DOHH2 (cell line): ENCODE results near the gene FARP2.
"Not testable (repeated sequence)": the region's sequence is repeated elsewhere in the genome, so short reads cannot be mapped to it uniquely, and the experiment has no call there.

Source experiments
- H3F3A ChIP-seq: fragments of 200-600 bp; sonication (generic), shearing (Covaris generic); 2 replicates; pipeline ENCODE4 v1.6.0; 2016; ENCODE audit warnings: antibody characterized with exemption, mild to moderate bottlenecking; ENCODE audit not compliant: control insufficient read depth, insufficient read depth
- H3K27ac ChIP-seq: fragments of 200-600 bp; sonication (generic); 2 replicates; pipeline ENCODE4 v1.5.1; 2014; ENCODE audit warnings: low read depth, mild to moderate bottlenecking, low read length, moderate library complexity
- H3K27me3 ChIP-seq: fragments of 200-600 bp; sonication (generic); 2 replicates; pipeline ENCODE4 v1.6.1; 2014; ENCODE audit warnings: mild to moderate bottlenecking, low read length, mixed read lengths; ENCODE audit not compliant: control insufficient read depth
- H3K36me3 ChIP-seq: fragments of 200-600 bp; sonication (generic); 2 replicates; pipeline ENCODE4 v1.6.1; 2014; ENCODE audit warnings: mild to moderate bottlenecking, low read length, moderate library complexity, mixed read lengths; ENCODE audit not compliant: control insufficient read depth
- H3K4me1 ChIP-seq: fragments of 200-600 bp; sonication (generic); 2 replicates; pipeline ENCODE4 v1.6.1; 2014; ENCODE audit warnings: mild to moderate bottlenecking, low read length, mixed read lengths; ENCODE audit not compliant: control insufficient read depth
- H3K4me2 ChIP-seq: fragments of 200-600 bp; sonication (generic); 2 replicates; pipeline ENCODE4 v1.6.0; 2014; ENCODE audit warnings: mild to moderate bottlenecking, low read length, moderate library complexity
- H3K4me3 ChIP-seq: fragments of 200-600 bp; sonication (generic); 2 replicates; pipeline ENCODE4 v1.5.1; 2014; ENCODE audit warnings: mild to moderate bottlenecking, low read length, mixed read lengths
- H3K79me2 ChIP-seq: fragments of 200-600 bp; sonication (generic); 2 replicates; pipeline ENCODE4 v1.6.1; 2014; ENCODE audit warnings: mild to moderate bottlenecking, low read length, mixed read lengths; ENCODE audit not compliant: control insufficient read depth
- H3K9me2 ChIP-seq: fragments of 200-600 bp; sonication (generic); replicated peaks from 2 replicates; pipeline ENCODE4 v1.6.1; 2014; ENCODE audit warnings: mild to moderate bottlenecking, low read length, mixed read lengths; ENCODE audit not compliant: control insufficient read depth
- H3K9me3 ChIP-seq: fragments of 200-600 bp; sonication (generic); 2 replicates; pipeline ENCODE4 v1.6.1; 2014; ENCODE audit warnings: antibody characterized with exemption, low read length, mixed read lengths; ENCODE audit not compliant: control insufficient read depth, insufficient read depth
- H4K20me1 ChIP-seq: fragments of 200-600 bp; sonication (generic); 2 replicates; pipeline ENCODE4 v1.6.0; 2014; ENCODE audit warnings: low read depth, mild to moderate bottlenecking, antibody characterized with exemption, low read length, moderate library complexity; ENCODE audit not compliant: control insufficient read depth, insufficient read depth
- CTCF ChIP-seq: fragments of 200-600 bp; sonication (generic); IDR thresholded peaks from one replicate; pipeline ENCODE4 v1.5.1; 2014; ENCODE audit warnings: antibody characterized with exemption, mild to moderate bottlenecking, low read depth, low read length; ENCODE audit not compliant: poor library complexity, severe bottlenecking
- EZH2phosphoT487 ChIP-seq: fragments of 200-600 bp; sonication (generic); IDR thresholded peaks from 2 replicates; pipeline ENCODE4 v1.6.1; 2017; ENCODE audit warnings: borderline replicate concordance, mild to moderate bottlenecking, antibody characterized with exemption, low read length, moderate library complexity, mixed read lengths

Gene FARP2

GRCh38 chr2:241412144-241412543 lies 56.1 kb downstream of the FARP2 start:
- Histone ChIP-seq H3K9me2 (no peaks in the 10 kb centered on the region), H4K20me1 (no peaks in the 10 kb centered on the region), H3K4me3 (no peak overlapping the region), H3K27ac (no peak overlapping the region), H3K4me1 (no peaks in the 10 kb centered on the region), H3K27me3 (no peaks in the 10 kb centered on the region), H3K9me3 (no peaks in the 10 kb centered on the region), H3K79me2 (no peaks in the 10 kb centered on the region), H3K4me2 (no peak overlapping the region), H3K36me3 (peaks cover 69% of the 10 kb centered on the region), H3F3A (no peaks in the 10 kb centered on the region)
- TF ChIP-seq EZH2phosphoT487 = no peak
- TF ChIP-seq CTCF = no peak

- H3K79me2 ChIP-seq, H3K4me3 ChIP-seq, H3F3A ChIP-seq, H3K9me2 ChIP-seq, H3K4me1 ChIP-seq, H4K20me1 ChIP-seq, H3K27ac ChIP-seq, H3K9me3 ChIP-seq, H3K4me2 ChIP-seq, H3K27me3 ChIP-seq: not testable (repeated sequence)
- H3K36me3 ChIP-seq = peaks cover 74% of the 10 kb centered on the region
These were observed 57.4 kb downstream of the FARP2 start for GRCh38 chr2:241413501-241413900.

GRCh38 chr2:241413929-241414580 lies 58.0 kb downstream of the FARP2 start:
- Histone ChIP-seq H3K4me1 (no peaks in the 10 kb centered on the region), H3K9me3 (no peaks in the 10 kb centered on the region), H3K36me3 (peaks cover 77% of the 10 kb centered on the region), H3K9me2 (no peaks in the 10 kb centered on the region), H4K20me1 (no peaks in the 10 kb centered on the region), H3K79me2 (no peaks in the 10 kb centered on the region), H3K27me3 (no peaks in the 10 kb centered on the region), H3K4me3 (no peak overlapping the region), H3K27ac (no peak overlapping the region), H3F3A (no peaks in the 10 kb centered on the region), H3K4me2 (no peak overlapping the region)
- TF ChIP-seq CTCF = no peak
- no peak for TF ChIP-seq EZH2phosphoT487

- Histone ChIP-seq H3K27ac (no peak overlapping the region), H3K4me1 (no peaks in the 10 kb centered on the region), H3K4me2 (no peak overlapping the region), H3F3A (no peaks in the 10 kb centered on the region), H4K20me1 (no peaks in the 10 kb centered on the region), H3K9me3 (no peaks in the 10 kb centered on the region), H3K4me3 (no peak overlapping the region), H3K79me2 (no peaks in the 10 kb centered on the region), H3K36me3 (peaks cover 78% of the 10 kb centered on the region), H3K27me3 (no peaks in the 10 kb centered on the region), H3K9me2 (no peaks in the 10 kb centered on the region)
- no peak for TF ChIP-seq EZH2phosphoT487
- no peak for TF ChIP-seq CTCF
These were observed 59.1 kb downstream of the FARP2 start for GRCh38 chr2:241415196-241415595.
